ENCODE data around the gene GNA15.
"Not testable (repeated sequence)": the region's sequence is repeated elsewhere in the genome, so short reads cannot be mapped to it uniquely, and the experiment has no call there.

GNA15 gene, protein sequence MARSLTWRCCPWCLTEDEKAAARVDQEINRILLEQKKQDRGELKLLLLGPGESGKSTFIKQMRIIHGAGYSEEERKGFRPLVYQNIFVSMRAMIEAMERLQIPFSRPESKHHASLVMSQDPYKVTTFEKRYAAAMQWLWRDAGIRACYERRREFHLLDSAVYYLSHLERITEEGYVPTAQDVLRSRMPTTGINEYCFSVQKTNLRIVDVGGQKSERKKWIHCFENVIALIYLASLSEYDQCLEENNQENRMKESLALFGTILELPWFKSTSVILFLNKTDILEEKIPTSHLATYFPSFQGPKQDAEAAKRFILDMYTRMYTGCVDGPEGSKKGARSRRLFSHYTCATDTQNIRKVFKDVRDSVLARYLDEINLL

DNA sequence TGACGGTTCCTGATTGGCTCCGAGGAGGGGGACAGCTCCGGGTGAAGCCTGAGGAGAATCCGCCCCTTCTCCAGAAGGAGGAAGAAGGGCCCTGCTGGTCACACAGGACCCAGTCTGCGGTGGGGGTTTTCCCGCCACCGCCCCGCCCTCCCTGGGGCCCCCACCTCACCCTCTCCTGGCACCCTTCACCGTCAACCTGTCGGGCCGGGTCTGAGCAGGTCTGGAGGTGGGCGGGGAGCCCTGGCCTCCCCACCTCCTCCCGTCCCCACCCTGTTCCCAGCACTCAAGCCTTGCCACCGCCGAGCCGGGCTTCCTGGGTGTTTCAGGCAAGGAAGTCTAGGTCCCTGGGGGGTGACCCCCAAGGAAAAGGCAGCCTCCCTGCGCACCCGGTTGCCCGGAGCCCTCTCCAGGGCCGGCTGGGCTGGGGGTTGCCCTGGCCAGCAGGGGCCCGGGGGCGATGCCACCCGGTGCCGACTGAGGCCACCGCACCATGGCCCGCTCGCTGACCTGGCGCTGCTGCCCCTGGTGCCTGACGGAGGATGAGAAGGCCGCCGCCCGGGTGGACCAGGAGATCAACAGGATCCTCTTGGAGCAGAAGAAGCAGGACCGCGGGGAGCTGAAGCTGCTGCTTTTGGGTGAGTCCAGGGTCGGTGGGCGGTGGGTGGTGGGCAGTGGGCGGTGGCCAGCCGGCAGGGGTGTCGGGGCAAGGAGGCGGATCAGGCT lies at the start of gene GNA15:
Gene GNA15 (plus strand): TSS at position 73 of the 723 bp plus-strand sequence. CDS start 418 bp downstream, at position 491.
- in situ Hi-C loops (cut with MboI; ENCODE audit: low pct_unique_long_range_greater_than_20kb, low sequenced_read_pairs) = no loop called here
- peak; percentile 62 for DNase-seq

DNA sequence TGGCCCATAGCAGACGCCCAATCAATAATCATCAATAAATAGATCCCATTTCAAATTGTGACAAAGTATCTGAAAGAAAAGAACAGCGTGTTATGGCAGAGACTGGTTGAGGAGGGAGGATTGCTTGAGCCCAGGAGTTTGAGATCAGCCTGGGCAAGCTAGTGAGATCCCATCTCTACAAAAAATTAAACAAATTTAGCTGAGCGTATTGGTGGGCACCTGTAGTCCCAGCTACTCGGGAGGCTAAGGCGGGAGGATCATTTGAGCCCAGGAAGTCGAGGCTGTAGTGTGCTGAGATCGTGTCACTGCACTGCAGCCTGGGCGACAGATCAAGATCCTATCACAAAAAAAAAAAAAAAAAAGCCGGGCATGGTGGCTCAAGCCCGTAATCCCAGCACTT lies 48.1 kb upstream of the GNA15 start:
- in situ Hi-C loops (cut with MboI; ENCODE audit: low pct_unique_long_range_greater_than_20kb, low sequenced_read_pairs) = no loop called here

DNA sequence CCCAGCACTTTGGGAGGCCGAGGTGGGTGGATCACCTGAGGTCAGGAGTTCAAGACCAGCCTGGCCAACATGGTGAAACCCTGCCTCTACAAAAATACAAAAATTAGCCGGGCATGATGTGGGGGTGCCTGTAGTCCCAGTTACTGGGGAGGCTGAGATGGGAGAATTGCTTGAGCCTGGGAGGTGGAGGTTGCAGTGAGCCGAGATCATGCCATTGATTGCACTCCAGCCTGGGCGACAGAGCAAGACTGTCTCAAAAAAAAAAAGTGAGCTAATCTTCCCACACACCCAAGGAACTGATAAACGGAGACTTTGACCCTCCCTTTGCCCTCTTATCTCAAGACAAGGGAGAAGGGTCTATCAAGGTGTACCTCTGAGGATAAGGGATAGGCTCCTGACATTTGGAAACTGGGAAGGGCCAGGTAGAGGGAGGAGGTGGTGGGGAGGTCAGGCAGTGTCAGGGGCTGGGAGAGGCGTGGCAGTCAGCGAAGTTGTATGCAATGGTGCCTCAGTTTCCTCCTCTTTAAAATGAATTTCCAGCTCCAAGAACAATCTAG lies 46.5 kb upstream of the GNA15 start:
- DNase-seq; in situ Hi-C loops (cut with MboI; ENCODE audit: low pct_unique_long_range_greater_than_20kb, low sequenced_read_pairs): not testable (repeated sequence)

More for the DNA sequence above, 48.1 kb upstream of the GNA15 start:
- DNase-seq = no peak

DNA sequence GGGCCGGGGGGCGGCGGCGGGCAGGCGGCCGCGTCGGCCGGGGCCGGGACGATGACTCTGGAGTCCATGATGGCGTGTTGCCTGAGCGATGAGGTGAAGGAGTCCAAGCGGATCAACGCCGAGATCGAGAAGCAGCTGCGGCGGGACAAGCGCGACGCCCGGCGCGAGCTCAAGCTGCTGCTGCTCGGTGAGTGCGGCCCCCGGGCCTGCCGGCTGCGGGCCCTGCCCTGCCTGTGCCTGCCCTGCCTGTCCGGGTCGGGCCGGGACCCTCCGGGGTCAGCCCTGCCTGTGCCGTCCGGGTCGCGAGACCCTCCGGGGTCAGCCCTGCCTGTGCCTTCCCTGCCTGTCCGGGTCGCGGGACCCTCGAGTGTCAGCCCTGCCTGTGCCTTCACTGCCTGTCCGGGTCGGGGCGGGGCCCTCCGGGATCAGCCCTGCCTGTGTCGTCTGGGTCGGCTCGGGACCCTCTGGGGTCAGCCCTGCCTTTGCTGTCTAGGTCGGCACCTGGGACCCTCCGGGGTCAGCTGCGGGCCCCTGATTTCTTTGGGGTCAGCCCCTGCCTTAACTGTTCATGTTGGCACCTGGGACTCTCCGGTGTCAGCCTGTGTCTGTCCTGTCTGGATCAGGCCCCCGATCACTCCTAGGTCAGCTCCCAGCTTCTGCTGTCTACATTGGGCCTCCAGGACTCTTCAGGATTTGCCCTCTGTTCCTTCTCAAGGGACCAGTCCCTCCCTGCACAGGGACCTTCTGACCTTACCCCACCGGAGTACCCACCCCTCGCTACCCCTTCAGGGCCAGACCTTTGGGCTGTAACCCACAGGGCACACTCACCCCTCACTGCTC lies 41.0 kb upstream of the GNA15 start:
- DNase-seq = peak; percentile 34
- in situ Hi-C loops (cut with MboI; ENCODE audit: low pct_unique_long_range_greater_than_20kb, low sequenced_read_pairs) = no loop called here

DNA sequence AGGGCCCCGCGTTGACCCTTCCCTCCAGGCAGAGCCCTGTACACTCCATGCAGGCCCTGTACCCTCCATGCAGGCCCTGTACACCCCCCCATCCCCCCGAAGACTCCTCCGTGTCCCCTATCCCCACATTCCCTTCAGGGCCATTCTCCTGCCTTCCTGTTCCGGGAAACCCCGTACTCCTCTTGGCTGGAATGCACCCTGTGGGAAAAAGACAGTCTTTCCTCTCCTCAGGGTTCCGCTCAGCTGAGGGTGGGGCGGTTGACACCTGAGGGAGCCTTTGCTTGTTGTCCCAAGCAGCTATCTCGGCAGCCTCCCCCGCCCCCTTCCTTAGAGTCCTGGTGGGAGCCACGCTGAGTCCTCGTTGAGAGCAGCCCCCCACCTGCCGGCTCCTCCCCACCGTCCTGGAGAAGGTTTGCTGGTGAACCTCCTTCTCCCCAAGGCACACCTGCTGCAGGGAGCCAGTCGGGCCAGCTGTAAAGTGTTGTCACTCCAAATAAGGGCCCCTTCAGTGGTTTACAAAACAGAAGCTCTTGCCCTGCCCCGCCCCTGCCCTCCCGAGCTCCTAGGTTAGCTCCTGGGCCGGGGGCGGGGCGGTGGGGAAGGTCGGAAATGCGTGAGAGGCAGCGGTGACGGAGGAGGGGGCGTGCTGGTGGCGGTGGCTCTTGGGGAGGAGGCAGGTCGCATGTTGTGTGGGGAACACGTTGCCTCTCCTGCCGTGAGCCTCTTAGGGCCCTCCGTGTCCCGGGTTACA lies 40.2 kb upstream of the GNA15 start:
- peak; percentile 59 for DNase-seq
- in situ Hi-C loops (cut with MboI; ENCODE audit: low pct_unique_long_range_greater_than_20kb, low sequenced_read_pairs) = no loop called here

DNA sequence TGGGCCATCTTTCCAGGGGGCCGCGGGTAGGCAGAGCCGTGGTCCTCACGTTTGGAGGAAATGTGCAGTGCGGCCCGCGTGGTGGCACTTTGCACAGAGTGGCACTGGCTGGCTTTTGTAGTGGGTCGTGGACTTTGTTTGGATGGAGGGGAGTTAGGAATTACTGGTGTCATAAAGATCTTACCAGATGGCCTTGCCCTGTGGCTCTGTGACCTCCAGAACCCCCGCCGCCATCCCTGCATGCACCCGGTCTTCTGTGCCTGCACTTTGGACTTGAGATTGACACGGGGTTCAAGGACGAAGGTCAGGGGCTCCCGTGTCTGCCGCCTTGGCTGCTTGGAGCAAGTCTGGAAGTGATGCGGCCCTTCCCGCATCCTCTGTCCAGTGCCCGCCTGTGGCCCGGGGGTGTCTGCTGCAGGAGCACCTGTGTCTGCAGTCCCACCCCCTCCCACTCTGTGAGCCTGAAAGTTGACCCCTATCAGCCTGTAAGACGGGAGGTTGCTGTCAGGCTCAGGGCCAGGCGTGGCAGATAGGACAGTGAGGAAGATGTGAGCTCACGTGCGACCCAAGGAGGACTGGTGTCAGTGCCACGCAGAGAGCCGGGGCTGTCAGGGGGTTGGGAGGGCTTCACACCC lies 39.4 kb upstream of the GNA15 start:
- in situ Hi-C loops (cut with MboI; ENCODE audit: low pct_unique_long_range_greater_than_20kb, low sequenced_read_pairs) = no loop called here
- DNase-seq = no peak

DNA sequence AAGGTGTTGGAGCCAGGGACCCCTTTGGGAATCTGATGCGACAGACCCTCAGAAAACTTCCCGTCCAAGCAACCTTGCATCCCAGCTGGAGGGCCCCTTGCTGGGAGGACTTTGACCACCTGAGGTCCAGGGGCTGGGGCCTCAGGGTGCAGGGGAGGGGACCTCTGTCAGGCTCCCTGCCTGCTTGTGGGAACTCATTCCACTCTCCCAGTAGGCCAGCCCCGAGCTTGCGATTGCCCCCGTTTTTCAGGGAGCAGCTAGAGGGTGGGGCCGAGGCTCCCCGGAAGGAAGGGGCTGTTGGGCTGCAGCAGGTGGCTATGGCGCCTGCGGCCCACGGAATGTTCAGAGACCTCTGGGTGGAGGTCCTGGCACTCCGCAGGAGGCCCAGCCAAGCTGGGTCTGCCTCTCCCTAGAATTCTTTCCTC lies 38.9 kb upstream of the GNA15 start:
- in situ Hi-C loops (cut with MboI; ENCODE audit: low pct_unique_long_range_greater_than_20kb, low sequenced_read_pairs) = no loop called here
- DNase-seq = no peak

DNA sequence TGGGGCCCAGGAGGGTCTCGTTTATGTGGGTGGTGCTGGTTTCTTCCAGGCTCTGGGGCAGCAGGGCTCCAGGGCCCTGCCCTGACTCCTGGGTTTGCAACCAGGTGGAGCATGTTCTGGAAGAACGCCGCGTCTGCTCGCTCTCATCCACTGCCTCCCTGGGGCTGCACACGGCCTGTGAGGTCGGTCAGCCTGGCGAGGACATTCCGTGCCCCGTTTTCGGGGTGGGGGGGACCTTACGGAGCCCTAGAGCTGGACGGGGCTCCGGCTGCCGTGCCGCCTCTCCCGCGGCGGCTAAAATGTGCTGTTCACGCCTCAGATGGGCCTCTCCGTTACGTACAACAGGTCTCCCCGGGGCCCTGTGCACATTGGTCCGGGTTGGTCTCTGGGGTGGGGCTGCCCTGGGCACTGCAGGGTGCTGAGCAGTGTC lies 38.4 kb upstream of the GNA15 start:
- in situ Hi-C loops (cut with MboI; ENCODE audit: low pct_unique_long_range_greater_than_20kb, low sequenced_read_pairs) = no loop called here
- no peak for DNase-seq

DNA sequence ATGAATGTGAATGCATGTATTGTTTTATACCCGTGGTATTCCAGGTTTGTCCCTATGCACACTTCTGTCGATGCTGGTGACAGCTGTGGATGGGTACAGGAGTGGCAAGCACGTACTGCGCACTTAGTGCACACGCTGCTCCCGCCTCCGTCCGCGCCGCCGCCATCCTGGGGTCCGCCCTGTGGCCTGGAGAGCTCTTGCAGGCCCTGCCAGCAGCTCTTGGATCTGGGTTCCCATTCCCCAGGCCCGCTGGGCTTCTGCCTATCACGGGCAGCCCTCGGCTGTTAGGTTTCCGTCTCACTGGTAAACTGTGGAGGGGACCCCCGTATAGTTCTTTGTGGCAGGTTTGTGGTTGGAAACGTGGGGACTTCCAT lies 37.7 kb upstream of the GNA15 start:
- DNase-seq = no peak
- in situ Hi-C loops (cut with MboI; ENCODE audit: low pct_unique_long_range_greater_than_20kb, low sequenced_read_pairs) = no loop called here

DNA sequence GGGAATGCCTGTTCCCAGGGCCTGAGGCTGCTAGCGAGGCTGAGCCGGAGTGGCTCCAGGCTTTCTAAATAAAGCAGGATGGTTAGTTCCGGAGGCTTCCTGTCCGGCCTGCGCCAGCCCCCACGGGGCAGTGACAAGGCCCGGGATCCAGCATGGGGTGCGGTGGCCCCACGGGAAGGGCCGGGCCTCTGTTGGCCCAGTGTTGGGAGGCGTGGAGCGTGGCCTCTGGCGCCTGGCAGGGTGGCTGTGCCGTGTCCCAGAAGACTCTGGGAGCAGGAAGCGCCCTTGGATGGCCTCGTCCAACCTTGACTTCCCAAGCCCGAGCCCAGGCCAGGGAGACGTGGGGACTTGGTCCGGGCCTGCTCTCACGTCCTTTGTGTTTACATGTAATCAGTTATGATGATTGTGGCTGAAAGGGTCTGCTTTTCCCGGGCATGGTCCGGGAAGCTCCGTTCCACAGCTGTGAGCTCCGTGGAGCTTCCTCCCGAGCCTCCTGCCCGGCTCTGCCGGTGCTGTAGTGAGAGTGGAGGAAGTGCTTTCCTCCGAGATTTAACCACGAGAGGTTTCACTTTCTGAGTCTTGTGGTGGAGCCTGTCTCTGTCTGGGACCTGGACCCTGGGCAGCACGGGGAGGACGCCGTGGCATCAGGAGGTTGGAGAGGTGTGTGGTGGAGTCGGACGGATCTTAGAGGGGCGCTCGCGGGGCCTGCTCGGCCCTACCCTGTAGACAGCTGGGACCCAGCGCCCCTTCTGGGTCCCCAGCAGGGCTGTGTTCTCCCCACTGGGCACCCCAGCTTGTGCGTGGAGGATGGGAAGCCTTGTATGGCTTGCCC lies 37.1 kb upstream of the GNA15 start:
- DNase-seq = peak; percentile 32
- in situ Hi-C loops (cut with MboI; ENCODE audit: low pct_unique_long_range_greater_than_20kb, low sequenced_read_pairs) = no loop called here

DNA sequence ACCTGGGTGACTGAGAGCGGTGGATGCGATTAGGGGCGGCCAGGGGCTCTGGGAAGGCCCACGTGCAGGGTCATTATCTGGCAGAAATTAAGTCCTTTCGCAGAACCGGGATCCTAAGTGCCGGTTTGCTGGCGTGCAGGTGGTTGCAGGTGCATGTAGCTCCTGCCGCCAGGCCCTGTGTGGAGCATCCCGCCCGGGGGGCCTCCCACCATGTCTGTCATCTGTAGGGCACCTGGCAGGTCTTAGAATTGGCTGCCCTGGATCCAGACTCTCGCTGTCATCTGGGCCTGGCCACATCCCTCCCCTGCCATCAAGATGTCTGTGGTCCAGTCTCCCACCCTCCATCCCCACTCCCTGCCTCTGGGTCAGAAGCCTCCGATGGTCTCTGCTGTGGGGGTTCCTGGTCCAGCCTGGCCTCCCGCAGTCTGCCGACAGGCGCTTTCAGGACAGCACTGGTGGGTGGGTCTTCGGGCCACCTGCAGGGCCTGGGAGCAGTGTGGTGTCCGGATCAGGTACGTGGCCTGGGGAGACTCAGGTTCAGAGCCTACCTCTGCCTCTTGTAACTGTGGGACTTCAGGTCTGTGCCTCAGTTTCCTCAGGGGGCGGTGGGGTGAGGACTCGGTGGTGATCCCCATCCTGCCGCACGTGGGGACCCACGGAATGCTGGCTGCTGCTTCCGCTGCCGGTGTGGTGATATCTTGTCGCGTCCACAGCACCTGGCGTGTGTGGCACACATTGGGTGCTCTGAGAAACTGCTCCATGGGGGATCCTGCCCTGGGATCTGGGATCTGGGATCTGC lies 36.3 kb upstream of the GNA15 start:
- DNase-seq = no peak
- in situ Hi-C loops (cut with MboI; ENCODE audit: low pct_unique_long_range_greater_than_20kb, low sequenced_read_pairs) = no loop called here

DNA sequence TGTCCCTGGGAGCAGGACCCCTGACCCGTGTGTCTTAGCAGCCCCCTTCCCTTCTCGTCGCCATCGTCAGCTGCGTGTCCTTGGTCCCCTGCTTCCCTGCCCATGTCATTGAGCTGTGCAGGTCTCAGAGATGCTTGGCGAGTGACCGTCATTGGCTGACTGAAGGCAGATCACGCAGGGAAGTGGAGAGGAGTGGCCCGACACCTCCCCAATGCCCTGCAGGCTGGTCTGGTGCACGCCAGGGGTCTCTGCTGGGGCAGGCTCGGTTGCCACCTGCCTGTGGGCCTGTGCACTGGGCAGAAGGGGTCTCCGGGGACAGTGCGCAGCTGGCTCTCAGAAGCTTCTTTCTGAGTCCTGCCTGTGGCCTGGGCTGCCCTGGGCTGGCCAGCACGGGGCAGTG lies 35.5 kb upstream of the GNA15 start:
- in situ Hi-C loops (cut with MboI; ENCODE audit: low pct_unique_long_range_greater_than_20kb, low sequenced_read_pairs) = no loop called here
- DNase-seq = no peak

DNA sequence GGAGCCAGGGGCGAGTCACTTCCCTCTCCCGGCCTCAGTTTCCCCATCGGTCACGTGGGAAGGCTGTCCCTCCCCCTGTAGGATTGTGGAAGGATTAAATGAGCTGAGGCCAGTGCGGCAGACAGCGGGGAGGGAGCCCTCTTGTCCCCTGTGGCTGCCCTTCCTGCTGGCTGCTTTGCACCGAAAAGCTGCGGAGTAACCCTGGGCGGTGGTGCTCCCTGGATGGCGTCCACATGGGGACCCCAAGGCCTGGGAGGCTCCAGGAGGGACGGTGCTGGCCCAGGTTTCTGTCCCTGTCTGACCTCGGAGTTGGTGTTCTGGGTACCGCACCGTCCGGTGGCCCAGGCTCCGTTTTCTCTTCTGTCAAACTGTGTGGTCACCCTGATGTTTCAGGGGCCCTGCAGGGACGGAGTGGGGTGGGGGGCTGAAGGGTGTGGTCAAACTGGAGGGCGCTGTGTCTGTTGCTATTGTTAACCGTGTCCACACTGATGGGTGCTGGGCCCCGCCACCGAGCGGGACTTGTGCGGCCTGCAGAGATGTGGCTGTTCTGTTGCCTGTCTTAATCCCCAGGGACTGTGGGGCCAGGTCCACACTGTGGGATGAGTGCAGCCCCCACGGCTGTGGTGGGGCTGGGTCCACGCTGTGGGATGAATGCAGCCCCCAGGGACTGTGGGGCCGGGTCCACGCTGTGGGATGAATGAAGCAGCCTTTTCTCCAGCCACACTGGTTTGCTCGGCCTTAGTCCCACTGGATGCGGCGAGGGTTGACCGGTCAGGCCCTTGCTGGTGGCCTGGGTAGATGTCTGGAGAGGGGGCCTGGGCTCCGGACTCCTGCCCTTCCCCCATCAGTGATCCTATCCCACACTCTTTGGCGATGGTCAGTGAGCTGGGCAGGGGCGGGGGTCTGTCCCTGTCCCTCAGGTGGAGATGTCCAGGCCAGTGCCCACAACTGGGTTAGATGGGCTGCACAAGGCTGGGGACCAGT lies 34.8 kb upstream of the GNA15 start:
- in situ Hi-C loops (cut with MboI; ENCODE audit: low pct_unique_long_range_greater_than_20kb, low sequenced_read_pairs) = no loop called here
- DNase-seq = no peak

DNA sequence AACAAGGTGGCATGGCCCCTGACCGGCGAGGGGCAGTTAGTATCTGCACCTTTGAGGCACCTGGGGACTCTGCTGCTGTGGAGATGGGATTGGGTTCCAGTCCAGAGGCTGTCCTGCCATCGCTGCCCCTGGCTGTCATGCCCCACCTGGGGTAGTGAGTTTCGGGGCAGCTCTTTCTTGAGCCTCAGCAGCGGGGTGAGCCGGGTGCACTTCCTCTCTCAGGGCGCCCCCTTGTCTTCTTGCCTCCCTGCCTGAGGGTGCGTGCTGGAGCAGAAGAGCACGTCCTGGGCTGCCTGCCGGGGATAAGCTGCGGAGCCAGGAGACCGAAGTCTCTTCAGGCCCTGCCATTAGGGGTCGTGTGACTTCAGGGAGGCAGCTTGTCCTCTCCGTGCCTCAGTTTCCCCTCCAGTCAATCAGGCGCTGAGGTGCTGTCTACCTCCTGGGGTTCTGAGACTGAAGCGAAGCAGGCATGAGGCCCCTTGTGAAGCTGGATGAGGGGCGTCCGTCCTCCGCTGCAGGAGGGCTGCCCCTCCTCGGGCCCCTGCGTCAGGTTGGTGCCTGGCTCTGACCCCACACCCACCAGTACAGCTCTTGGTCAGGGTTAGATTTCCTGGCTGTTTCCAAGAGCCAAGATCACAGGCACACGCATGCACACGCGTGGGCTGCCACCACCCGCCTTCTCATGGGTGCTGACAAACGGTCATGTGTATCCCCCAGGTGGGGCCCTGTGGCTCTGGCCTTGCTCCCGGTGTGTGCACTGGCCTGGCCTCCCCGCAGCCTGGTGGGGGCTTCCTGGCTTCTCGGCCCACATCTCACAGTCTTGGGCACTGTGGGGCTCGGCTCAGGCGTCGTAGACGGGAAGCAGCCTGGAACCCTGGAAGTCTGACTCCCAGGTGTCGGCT lies 33.3 kb upstream of the GNA15 start:
- in situ Hi-C loops (cut with MboI; ENCODE audit: low pct_unique_long_range_greater_than_20kb, low sequenced_read_pairs) = no loop called here
- DNase-seq = no peak

DNA sequence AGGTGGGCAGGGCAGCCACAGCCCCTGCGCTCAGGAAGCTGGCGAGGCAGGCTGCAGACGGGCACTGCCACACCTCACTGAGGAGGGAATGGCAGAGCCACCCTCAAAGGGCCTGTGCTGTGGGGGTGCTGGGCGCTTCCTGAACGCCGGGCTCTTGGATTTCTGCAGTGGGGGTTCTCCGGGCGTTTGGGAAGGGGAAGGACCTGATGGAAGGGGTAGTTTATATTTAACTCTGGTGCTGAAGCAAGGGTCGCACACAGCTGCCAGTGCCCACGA lies 31.2 kb upstream of the GNA15 start:
- no peak for DNase-seq
- in situ Hi-C loops (cut with MboI; ENCODE audit: low pct_unique_long_range_greater_than_20kb, low sequenced_read_pairs) = no loop called here

All from KBM-7 (cell line).